Muscle layer of duodenum (tissue), 2 donors: ENCODE measurements around the gene ARMC6.

Source experiments
- H3K27ac ChIP-seq: one replicate; pipeline ENCODE4 v1.7.0; 2013; ENCODE audit warnings: mild to moderate bottlenecking, low read length
- H3K27me3 ChIP-seq: one replicate; pipeline ENCODE4 v1.7.0; 2013; ENCODE audit warnings: low read depth, mild to moderate bottlenecking, control low read depth, low read length
- H3K36me3 ChIP-seq, 2 donors: one replicate each; pipeline ENCODE4 v1.7.0; 2013; ENCODE audit warnings: low read length in 2 of 2, control low read depth in 1 of 2, mild to moderate bottlenecking in 1 of 2; ENCODE audit not compliant: insufficient read depth in 2 of 2, control insufficient read depth in 1 of 2
- H3K4me1 ChIP-seq, 2 donors: one replicate each; pipeline ENCODE4 v1.7.0; 2013; ENCODE audit warnings: low read length in 2 of 2, mild to moderate bottlenecking in 2 of 2, control low read depth in 1 of 2, moderate library complexity in 1 of 2; ENCODE audit not compliant: insufficient read depth in 2 of 2, control insufficient read depth in 1 of 2
- H3K4me3 ChIP-seq, 2 donors: one replicate each; pipeline ENCODE4 v1.7.0; 2013; ENCODE audit warnings: low read length in 2 of 2, low read depth in 1 of 2, mild to moderate bottlenecking in 1 of 2
- H3K9me3 ChIP-seq, 2 donors: one replicate each; pipeline ENCODE4 v1.7.0; 2013; ENCODE audit warnings: low read length in 2 of 2, control low read depth in 1 of 2, mild to moderate bottlenecking in 1 of 2; ENCODE audit not compliant: control insufficient read depth in 1 of 2
- donor health status: healthy.

The ARMC6 gene

DNA sequence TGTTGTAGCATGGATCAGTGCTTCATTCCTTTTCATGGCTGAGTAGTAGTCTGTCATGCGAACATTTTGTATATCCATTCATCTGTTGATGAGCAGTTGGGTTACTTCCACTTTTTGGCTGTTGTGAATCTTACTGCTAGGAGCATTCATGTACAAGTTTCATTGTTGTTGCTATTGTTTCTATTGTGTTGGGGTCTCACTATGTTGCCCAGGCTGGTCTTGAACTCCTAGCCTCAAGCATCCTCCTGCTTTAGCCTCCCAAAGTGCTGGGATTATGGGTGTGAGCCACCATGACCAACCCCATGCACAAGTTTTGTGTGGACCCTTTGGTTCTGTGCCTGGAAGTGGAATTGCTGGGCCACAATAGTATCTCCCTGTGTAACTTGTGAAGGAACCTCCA, 46.2 kb downstream of the ARMC6 start:
- Histone ChIP-seq H3K4me3 (no peak overlapping the region), H3K4me1 (no peaks in the 10 kb centered on the region), H3K9me3 (no peaks in the 10 kb centered on the region), H3K36me3 (peaks cover 0 to 4% of the 10 kb centered on the region in 2 donors), H3K27ac (no peak overlapping the region), H3K27me3 (no peaks in the 10 kb centered on the region)

DNA sequence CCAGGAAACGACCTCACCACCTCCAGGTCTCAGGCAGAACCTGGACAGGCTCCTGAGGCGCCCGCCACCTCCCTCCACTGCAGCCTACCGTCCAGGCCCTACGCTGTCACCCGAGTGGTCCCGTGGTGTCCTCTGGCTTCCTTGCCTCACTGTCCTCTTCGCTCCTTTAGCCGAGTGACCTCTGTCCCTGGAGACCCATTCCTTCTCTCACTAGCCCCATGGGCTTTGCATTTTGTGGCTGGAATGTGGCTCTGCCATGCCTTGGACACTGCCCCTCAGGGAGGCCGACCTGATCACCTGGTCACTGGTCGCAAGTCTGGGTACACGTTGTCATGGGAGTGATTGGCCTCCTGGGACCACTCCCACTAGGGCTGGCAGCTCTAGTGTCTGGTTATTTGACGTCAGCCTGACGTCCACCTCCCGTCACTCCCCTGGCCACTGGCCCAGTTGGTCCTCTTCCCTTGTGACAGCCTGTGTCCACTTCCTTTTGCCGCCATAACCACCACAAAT, 48.3 kb downstream of the ARMC6 start:
- no peaks in the 10 kb centered on the region for H3K27me3 ChIP-seq
- no peaks in the 10 kb centered on the region for H3K9me3 ChIP-seq
- no peaks in the 10 kb centered on the region for H3K4me1 ChIP-seq
- no peak overlapping the region for H3K4me3 ChIP-seq
- H3K27ac ChIP-seq = no peak overlapping the region
- no peaks in the 10 kb centered on the region for H3K36me3 ChIP-seq

DNA sequence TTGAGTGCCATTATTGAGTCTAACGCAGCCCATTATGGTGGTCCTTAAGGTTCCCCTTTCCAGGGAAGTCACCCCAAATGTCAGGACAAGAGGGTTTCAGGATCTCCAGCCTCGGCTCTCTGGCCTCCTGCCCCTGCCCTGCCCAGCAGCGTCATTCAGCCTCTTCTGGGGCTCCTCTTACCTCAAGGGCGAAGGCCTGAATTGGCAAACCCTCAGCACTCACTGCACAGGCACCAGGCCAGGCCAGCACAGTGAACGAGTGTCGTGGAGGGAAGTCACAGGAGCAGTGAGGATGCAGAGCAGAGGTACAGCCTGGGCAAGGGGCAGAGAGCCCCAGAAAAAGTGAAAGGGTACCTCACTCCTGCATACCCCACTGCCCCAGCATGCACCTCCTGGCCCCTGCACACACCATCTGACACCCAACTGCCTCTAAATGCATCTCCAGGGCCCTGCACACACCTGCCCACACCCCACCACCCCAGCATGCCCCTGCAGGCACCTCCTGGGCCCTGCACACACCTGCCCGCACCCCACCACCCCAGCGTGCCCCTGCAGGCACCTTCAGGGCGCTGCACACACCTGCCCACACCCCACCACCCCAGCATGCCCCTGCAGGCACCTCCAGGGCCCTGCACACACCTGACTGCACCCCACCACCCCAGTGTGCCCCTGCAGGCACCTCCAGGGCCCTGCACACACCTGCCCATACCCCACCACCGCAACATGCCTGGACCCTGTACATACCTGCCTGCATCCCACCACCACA, 50.2 kb downstream of the ARMC6 start:
- no peaks in the 10 kb centered on the region for H3K27me3 ChIP-seq
- H3K4me1 ChIP-seq = no peaks in the 10 kb centered on the region
- H3K9me3 ChIP-seq = no peaks in the 10 kb centered on the region
- H3K27ac ChIP-seq = no peak overlapping the region
- no peaks in the 10 kb centered on the region for H3K36me3 ChIP-seq
- H3K4me3 ChIP-seq = no peak overlapping the region

DNA sequence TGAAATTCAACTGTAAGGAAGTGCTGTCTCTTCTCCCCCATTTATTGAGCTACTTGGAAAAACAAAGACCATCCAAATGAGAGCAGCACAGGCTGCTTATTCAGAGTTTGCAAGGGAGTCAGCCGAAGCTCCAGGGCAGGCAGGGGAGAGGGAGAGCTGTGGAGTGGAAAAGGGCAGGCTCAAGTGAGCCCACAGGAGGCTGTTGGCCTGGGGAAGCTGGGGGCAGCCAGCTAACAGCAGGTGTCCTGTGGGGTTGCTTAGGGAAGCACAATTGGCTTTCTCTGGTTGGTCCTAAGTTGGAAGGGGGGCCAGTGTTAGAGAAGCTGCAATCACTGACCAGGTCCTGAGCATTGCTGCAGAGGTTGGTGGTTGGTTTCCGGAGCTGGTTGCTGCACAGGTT, 54.3 kb downstream of the ARMC6 start:
- Histone ChIP-seq H3K27me3 (no peaks in the 10 kb centered on the region), H3K9me3 (no peaks in the 10 kb centered on the region), H3K36me3 (no peaks in the 10 kb centered on the region), H3K27ac (no peak overlapping the region), H3K4me1 (no peaks in the 10 kb centered on the region), H3K4me3 (no peak overlapping the region)

DNA sequence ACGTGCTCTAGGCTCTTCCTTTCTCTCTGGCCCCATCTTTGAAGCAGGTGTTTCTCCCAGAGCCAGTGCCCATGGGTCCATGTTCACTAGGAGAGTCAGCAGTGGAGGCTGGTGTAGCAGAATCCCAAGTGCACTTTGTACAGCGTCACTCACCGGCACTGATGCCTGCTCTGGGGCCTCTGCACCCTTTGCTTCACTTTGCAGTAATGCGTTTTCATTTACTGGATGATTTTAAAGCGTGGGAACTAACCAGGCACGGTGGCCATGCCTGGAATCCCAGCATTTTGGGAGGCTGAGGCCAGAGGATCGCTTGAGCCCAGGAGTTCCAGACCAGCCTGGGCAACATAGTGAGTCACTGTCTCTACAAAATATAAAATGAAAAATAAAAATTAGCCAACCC, 61.1 kb downstream of the ARMC6 start:
- H3K4me1 ChIP-seq = no peaks in the 10 kb centered on the region
- H3K4me3 ChIP-seq = no peak overlapping the region
- H3K9me3 ChIP-seq = no peaks in the 10 kb centered on the region
- H3K27me3 ChIP-seq = no peaks in the 10 kb centered on the region
- peaks cover 0 to 15% of the 10 kb centered on the region in 2 donors for H3K36me3 ChIP-seq
- H3K27ac ChIP-seq = no peak overlapping the region

DNA sequence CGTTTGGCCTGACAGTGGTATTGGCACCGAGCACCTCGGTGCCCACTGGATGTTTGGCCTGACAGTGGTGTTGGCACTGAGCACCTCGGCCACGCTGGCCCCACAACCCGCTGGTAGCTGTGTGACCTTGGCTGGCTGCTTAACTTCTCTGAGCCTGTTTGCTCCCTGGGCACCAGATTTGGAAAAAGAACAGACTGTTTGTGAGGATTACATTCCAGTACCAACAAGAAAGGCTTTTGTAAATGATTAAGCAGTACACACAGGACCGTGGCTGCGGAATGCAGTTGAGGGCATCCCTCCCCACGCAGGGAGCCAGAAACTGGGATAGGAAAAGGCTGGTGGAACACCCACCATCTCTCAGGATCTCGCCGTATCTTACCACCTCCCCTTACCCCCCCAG, 62.3 kb downstream of the ARMC6 start:
- Histone ChIP-seq H3K4me3 (no peak overlapping the region), H3K9me3 (no peaks in the 10 kb centered on the region), H3K4me1 (no peaks in the 10 kb centered on the region), H3K27ac (no peak overlapping the region), H3K27me3 (no peaks in the 10 kb centered on the region), H3K36me3 (peaks cover 0 to 15% of the 10 kb centered on the region in 2 donors)

DNA sequence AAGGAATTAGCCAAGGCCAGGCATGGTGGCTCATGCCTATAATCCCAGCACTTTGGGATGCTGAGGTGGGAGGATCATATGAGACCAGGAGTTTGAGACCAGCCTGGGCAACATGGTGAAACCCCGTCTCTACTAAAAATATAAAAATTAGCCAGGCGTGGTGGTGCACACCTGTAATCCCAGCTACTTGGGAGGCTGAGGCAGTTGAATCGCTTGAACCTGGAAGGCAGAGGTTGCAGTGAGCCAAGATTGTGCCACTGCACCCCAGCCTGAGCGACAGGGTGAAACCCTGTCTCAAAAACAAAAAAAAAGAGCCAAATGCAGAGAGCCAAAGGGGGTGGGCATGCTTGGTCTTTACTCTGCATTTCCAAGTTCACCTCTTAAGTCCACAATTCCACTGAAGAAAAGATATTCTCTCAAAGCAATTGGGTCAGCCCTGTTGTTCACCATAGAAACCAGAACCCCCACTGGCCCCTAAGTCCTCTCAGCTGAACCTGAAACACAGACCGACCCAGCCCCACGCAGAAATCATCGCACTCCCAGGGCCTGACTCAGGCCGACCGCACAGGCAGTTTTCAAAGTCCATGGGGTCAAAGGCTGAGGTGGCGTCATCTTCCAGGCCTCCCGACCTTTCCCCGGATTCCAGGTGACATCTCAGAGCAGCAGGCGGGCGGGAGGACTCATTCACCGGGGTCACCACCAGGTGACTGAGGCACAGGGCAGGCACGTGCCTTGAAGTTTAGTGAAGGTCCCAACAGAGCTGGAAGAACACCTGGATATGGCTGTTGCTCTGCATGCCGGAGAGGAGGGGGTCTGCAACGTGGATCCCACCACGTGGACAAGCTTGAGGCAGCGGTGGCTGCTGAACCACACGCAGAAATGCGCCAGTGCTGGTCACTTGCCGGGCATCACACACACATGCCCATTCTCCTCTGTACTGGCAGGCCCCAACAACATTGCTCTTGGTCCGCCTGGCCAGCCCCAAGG, 63.5 kb downstream of the ARMC6 start:
- no peaks in the 10 kb centered on the region for H3K4me1 ChIP-seq
- H3K27me3 ChIP-seq = no peaks in the 10 kb centered on the region
- H3K27ac ChIP-seq = no peak overlapping the region
- H3K36me3 ChIP-seq = peaks cover 0 to 15% of the 10 kb centered on the region in 2 donors
- H3K4me3 ChIP-seq = no peak overlapping the region
- no peaks in the 10 kb centered on the region for H3K9me3 ChIP-seq

DNA sequence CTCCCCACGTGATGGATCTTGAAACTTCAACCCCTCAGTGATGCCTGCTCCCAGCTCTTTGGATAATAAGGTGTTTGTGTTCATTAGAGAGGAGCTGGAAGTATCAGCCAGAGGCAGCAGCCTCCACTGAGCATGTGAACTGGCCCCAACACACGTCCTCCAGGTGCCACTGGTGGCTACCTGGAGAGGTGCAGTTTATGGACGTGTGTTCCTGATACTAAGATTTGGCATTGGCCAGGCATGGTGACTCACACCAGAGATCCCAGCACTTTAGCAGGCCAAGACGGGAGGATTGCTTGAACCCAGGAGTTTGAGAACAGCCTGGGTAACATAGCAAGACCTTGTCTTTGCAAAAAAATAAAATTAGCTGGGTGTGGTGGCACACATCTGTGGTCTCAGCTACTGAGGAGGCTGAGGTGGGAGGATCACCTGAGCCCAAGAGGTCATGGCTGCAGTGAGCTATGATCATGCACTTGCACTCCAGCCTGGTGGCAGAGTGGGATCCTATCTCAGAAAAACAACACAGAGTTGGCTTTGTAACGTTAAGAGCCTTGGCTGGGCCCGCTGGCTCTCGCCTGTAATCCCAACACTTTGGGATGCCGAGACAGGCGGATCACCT, 64.8 kb downstream of the ARMC6 start:
- no peaks in the 10 kb centered on the region for H3K9me3 ChIP-seq
- no peaks in the 10 kb centered on the region for H3K27me3 ChIP-seq
- H3K4me3 ChIP-seq = no peak overlapping the region
- peaks cover 0 to 15% of the 10 kb centered on the region in 2 donors for H3K36me3 ChIP-seq
- H3K27ac ChIP-seq = no peak overlapping the region
- no peaks in the 10 kb centered on the region for H3K4me1 ChIP-seq

DNA sequence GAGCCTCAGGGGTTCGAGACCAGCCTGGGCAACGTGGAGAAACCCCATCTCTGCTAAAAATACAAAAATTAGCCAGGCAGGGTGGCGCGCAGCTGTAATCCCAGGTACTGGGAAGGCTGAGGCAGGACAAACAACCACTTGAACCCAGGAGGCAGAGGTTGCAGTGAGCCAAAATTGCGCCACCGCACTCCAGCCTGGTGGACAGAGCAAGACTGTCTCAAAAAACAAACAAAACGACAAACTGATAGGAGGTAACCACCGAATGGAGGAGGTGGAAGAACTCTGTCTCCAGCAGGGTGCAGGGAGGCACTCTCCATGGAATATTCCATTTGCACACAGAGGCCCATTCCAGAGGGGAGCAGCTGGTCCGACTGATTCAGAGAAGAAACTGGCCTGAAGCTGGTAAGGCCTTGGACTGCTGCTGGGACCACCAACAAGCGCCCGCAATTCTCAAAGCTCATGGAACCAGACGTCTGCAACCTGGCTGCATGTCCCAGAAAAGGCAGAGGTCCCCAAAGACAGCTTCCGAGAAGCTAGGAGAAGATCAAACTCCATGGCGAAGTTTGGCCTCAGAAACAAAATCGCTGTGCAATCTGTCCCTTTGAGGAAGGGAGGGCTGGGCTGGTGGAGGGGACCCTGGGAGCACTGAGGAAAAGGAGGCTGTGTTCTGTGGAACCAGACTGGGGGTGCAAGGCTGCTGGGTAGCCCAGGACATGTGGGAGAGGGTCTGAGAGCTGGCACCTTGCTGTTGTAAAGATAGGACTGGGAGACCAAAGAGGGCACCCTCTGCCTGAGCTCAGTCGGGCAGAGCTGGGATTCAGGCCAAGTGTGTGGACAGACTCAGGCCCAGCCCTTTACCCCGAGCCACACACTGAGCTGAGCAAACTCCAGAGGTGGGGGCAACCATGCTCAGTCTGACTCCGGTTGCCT, 65.6 kb downstream of the ARMC6 start:
- H3K27me3 ChIP-seq = no peaks in the 10 kb centered on the region
- no peaks in the 10 kb centered on the region for H3K9me3 ChIP-seq
- H3K4me1 ChIP-seq = no peaks in the 10 kb centered on the region
- H3K4me3 ChIP-seq = no peak overlapping the region
- H3K36me3 ChIP-seq = peaks cover 0 to 15% of the 10 kb centered on the region in 2 donors
- no peak overlapping the region for H3K27ac ChIP-seq

DNA sequence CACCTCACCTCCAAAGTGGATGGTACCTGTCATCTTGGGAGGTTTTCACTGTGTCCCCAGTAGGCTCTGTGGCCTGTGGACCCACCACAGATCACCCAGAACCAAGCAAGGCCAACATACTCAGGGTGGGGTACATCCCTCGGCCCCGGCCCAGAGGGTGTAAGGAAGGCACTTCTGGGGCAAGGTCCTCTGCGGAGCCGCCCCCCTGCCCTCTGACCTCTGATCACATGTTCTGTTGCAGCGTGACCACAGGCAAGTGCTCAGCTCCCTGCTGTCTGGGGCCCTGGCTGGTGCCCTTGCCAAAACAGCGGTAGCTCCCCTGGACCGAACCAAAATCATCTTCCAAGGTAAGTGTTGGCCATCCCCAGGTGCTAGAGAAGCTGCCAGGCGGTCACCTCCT, 68.1 kb downstream of the ARMC6 start:
- Histone ChIP-seq H3K27me3 (no peaks in the 10 kb centered on the region), H3K27ac (no peak overlapping the region), H3K4me3 (no peak overlapping the region), H3K4me1 (peaks cover 0 to 6% of the 10 kb centered on the region in 2 donors), H3K36me3 (peaks cover 0 to 15% of the 10 kb centered on the region in 2 donors), H3K9me3 (no peaks in the 10 kb centered on the region)
